ENCODE measurements around the gene PRDM16.

GRCh38 chr1:3258386-3259003 is 189.5 kb downstream of the PRDM16 start:
- TF ChIP-seq, protein P1, sequence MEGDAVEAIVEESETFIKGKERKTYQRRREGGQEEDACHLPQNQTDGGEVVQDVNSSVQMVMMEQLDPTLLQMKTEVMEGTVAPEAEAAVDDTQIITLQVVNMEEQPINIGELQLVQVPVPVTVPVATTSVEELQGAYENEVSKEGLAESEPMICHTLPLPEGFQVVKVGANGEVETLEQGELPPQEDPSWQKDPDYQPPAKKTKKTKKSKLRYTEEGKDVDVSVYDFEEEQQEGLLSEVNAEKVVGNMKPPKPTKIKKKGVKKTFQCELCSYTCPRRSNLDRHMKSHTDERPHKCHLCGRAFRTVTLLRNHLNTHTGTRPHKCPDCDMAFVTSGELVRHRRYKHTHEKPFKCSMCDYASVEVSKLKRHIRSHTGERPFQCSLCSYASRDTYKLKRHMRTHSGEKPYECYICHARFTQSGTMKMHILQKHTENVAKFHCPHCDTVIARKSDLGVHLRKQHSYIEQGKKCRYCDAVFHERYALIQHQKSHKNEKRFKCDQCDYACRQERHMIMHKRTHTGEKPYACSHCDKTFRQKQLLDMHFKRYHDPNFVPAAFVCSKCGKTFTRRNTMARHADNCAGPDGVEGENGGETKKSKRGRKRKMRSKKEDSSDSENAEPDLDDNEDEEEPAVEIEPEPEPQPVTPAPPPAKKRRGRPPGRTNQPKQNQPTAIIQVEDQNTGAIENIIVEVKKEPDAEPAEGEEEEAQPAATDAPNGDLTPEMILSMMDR (IDR thresholded peaks at IDR 0.05): no peak
- no peak for TF ChIP-seq POLR2A (IDR thresholded peaks at IDR 0.05)
- TF ChIP-seq POLR2AphosphoS5 (IDR thresholded peaks at IDR 0.05): no peak
